ENCODE results near the gene ITGB6. TPM values are rescaled to one million over a fixed set of nuclear protein-coding genes. Genes with fewer than 3 reads are reported as not detected.

The ITGB6 gene
- total and polyA plus RNA-seq, 2 of the 8 experiments (the other 6 are each of a cell fraction or from before 2014, with no cell fraction given) = not detected

DNA sequence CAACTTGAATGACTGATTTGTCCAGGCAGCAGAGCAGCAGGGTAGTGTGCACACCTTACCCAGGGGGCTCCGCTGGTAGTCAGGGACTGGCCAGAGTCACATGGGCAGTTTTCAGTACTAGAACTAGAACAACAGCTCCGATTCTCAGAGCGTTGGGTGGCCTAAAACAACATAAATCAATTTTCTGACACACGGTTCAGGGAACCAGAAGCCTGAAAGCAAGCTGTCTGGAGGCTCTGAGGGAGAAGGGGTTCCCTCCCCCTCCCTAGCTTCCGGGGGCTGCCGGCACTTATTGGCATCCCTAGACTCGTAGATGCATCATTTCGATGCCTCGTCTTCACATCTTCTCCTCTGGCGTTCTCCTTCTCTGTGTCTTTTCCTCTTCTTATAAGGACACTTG lies 13.4 kb upstream of the ITGB6 start:
- Histone ChIP-seq H2BK5ac (ENCODE audit: low read depth, low read length) (no peak overlapping the region), H3K4me2 (ENCODE audit: insufficient read depth in 1 of 2, low read depth in 2 of 2, low read length in 2 of 2) (no peak overlapping the region), H3K14ac (ENCODE audit: insufficient read length) (no peak overlapping the region), H2AK5ac (ENCODE audit: low read depth, low read length) (no peak overlapping the region), H3K23me2 (ENCODE audit: low read depth, low read length) (no peaks in the 10 kb centered on the region), H4K5ac (ENCODE audit: insufficient read length, low read depth, low read length) (no peak overlapping the region), H3K79me1 (ENCODE audit: low read depth, low read length) (no peaks in the 10 kb centered on the region), H3K4ac (replicated peaks; ENCODE audit: insufficient read length, low read depth, low read length) (no peak overlapping the region), H4K20me1 (replicated peaks in 1 of 2; ENCODE audit: control insufficient read depth in 1 of 2, insufficient read depth in 2 of 2, low read length in 2 of 2) (no peaks in the 10 kb centered on the region), H3K9ac (replicated peaks in 1 of 4; ENCODE audit: extremely low read depth in 1 of 4, low read depth in 3 of 4, low read length in 3 of 4) (no peak overlapping the region), H3K23ac (ENCODE audit: insufficient read length) (no peak overlapping the region), H3K9me3 (ENCODE audit: insufficient read depth in 2 of 2, low read depth in 1 of 2, low read length in 1 of 2) (no peaks in the 10 kb centered on the region), H2BK15ac (ENCODE audit: low read length) (no peak overlapping the region; the same call in 1 of the 2 replicates), H3K27ac (ENCODE audit: low read depth, low read length) (no peak overlapping the region), H4K8ac (ENCODE audit: extremely low read depth, insufficient read depth, low read length) (no peak overlapping the region), H2BK120ac (replicated peaks; ENCODE audit: low read depth, low read length) (no peak overlapping the region), H3K27me3 (replicated peaks in 1 of 4; ENCODE audit: control insufficient read depth in 3 of 4, extremely low read depth in 1 of 4, insufficient read depth in 3 of 4, low read length in 3 of 4) (no peaks in the 10 kb centered on the region), H2BK12ac (ENCODE audit: low read depth, low read length) (no peak overlapping the region), H2AFZ (ENCODE audit: low read length) (no peak overlapping the region), H2BK20ac (ENCODE audit: low read length) (no peak overlapping the region), H3K18ac (ENCODE audit: extremely low read depth, low read length) (no peak overlapping the region), H3K56ac (replicated peaks; ENCODE audit: insufficient read length, low read depth, low read length) (no peak overlapping the region), H3K4me3 (ENCODE audit: extremely low read depth in 1 of 4, insufficient read depth in 2 of 4, low read depth in 3 of 4, low read length in 4 of 4) (no peak overlapping the region), H4K91ac (replicated peaks; ENCODE audit: insufficient read length, low read length) (no peak overlapping the region), H3K36me3 (ENCODE audit: control insufficient read depth in 2 of 4, insufficient read depth in 4 of 4, low read length in 3 of 4) (no peaks in the 10 kb centered on the region), H3K79me2 (ENCODE audit: control insufficient read depth in 1 of 2, insufficient read depth in 2 of 2, low read length in 2 of 2) (no peaks in the 10 kb centered on the region), H3K4me1 (replicated peaks in 1 of 4; ENCODE audit: control insufficient read depth in 3 of 4, insufficient read depth in 4 of 4, low read length in 3 of 4) (no peaks in the 10 kb centered on the region)
- no peak for TF ChIP-seq SP2 (IDR thresholded peaks at IDR 0.05; ENCODE audit: low read length)
- TF ChIP-seq TCF12 (IDR thresholded peaks at IDR 0.05; ENCODE audit: low read depth, low read length) = no peak
- TF ChIP-seq CBX8 (IDR thresholded peaks at IDR 0.05; ENCODE audit: borderline replicate concordance, low read depth, low read length) = no peak
- TF ChIP-seq ATF2 (IDR thresholded peaks at IDR 0.05; ENCODE audit: low read length) = no peak
- no peak for TF ChIP-seq MAFK (IDR thresholded peaks at IDR 0.05; ENCODE audit: low read depth, low read length)
- no peak for DNase-seq (ENCODE audit: low read depth in 1 of 2, low spot score in 2 of 2)
- ChIA-PET POLR2A (ENCODE audit: partially characterized antibody) (no interaction called here), CTCF (ENCODE audit: partially characterized antibody) (no interaction called here)
- FAIRE-seq = no peak
- 93% methylated on average over 10 of the region's 10 CpGs; no CpG with 5 or more reads in 1 of the 2 experiments for WGBS, 2 experiments (ENCODE audit: extremely low coverage in 1 of 2, insufficient coverage in 1 of 2, insufficient read length in 1 of 2, insufficient replicate concordance in 2 of 2, low coverage in 1 of 2, low lambda C conversion rate in 2 of 2, missing lambda C conversion rate in 1 of 2)

All from H1 (cell line).